ENCODE data around the gene PADI3.

DNA sequence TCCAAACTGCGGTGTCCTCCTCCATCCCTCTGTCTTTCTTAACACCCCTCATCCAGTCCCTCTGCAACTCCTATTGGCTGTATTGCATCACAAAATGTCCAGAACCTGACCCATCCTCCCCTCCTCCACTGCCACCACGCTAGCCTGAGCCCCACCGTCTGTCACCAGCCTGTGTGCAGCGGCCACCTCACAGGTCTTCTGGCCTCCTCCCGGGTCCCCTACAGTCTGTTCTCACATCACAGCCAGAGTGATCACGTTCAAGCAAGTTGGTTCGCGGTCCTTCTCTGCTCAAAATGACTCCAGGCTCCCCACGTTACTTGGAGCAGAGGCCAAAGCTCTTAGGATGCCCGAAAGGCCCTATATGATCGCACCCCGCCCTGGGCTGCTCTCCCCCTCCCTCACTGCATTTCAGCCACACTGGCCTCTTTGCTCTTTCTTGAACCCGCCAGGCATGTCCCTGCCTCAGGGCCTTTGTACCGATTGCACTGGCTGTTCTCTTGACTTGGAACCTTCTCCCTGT is 56.7 kb downstream of the PADI3 start:
- TF ChIP-seq, protein P1, sequence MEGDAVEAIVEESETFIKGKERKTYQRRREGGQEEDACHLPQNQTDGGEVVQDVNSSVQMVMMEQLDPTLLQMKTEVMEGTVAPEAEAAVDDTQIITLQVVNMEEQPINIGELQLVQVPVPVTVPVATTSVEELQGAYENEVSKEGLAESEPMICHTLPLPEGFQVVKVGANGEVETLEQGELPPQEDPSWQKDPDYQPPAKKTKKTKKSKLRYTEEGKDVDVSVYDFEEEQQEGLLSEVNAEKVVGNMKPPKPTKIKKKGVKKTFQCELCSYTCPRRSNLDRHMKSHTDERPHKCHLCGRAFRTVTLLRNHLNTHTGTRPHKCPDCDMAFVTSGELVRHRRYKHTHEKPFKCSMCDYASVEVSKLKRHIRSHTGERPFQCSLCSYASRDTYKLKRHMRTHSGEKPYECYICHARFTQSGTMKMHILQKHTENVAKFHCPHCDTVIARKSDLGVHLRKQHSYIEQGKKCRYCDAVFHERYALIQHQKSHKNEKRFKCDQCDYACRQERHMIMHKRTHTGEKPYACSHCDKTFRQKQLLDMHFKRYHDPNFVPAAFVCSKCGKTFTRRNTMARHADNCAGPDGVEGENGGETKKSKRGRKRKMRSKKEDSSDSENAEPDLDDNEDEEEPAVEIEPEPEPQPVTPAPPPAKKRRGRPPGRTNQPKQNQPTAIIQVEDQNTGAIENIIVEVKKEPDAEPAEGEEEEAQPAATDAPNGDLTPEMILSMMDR (IDR thresholded peaks at IDR 0.05): no peak
- TF ChIP-seq POLR2AphosphoS5 (IDR thresholded peaks at IDR 0.05) (no peak), POLR2A (IDR thresholded peaks at IDR 0.05) (no peak), EP300 (IDR thresholded peaks at IDR 0.05) (no peak)
